Smooth muscle cell (in vitro differentiated cells): Measurements from ENCODE around the gene ELL3. TPM values are rescaled to one million over a fixed set of nuclear protein-coding genes. Genes with fewer than 3 reads are reported as not detected.
"Not testable (repeated sequence)": the region's sequence is repeated elsewhere in the genome, so short reads cannot be mapped to it uniquely, and the experiment has no call there.

ENCODE experiments used
- DNase-seq: peaks from one replicate; lab custom pipeline; 2025; ENCODE audit not compliant: unreplicated experiment; lab: John Stamatoyannopoulos, UW
- H2AFZ ChIP-seq: fragments of 200-600 bp; sonication (generic); 2 replicates; pipeline ENCODE4 v1.6.0; 2016; ENCODE audit warnings: antibody characterized with exemption, low read depth, mild to moderate bottlenecking
- H3F3A ChIP-seq: fragments of 200-600 bp; sonication (generic); 2 replicates; pipeline ENCODE4 v1.6.0; 2017; ENCODE audit warnings: antibody characterized with exemption, low read depth
- H3K27ac ChIP-seq: fragments of 200-600 bp; sonication (generic); 2 replicates; pipeline ENCODE4 v1.5.1; 2016; ENCODE audit warnings: low read depth, mild to moderate bottlenecking
- H3K27me3 ChIP-seq: fragments of 200-600 bp; sonication (generic); 2 replicates; pipeline ENCODE4 v1.6.1; 2016; ENCODE audit warnings: low read depth, mild to moderate bottlenecking
- H3K36me3 ChIP-seq: fragments of 200-600 bp; sonication (generic); 2 replicates; pipeline ENCODE4 v1.5.1; 2016; ENCODE audit warnings: low read depth
- H3K4me1 ChIP-seq: fragments of 200-600 bp; sonication (generic); 2 replicates; pipeline ENCODE4 v1.5.1; 2016; ENCODE audit warnings: low read depth
- H3K4me2 ChIP-seq: fragments of 200-600 bp; sonication (generic); 2 replicates; pipeline ENCODE4 v1.6.0; 2016; ENCODE audit warnings: mild to moderate bottlenecking
- H3K4me3 ChIP-seq: fragments of 200-600 bp; sonication (generic); 2 replicates; pipeline ENCODE4 v1.5.1; 2016; ENCODE audit warnings: mild to moderate bottlenecking
- H3K79me2 ChIP-seq: fragments of 200-600 bp; sonication (generic); 2 replicates; pipeline ENCODE4 v1.6.0; 2016; ENCODE audit warnings: low read depth, mild to moderate bottlenecking
- H3K9ac ChIP-seq: fragments of 200-600 bp; sonication (generic); 2 replicates; pipeline ENCODE4 v1.6.0; 2016; ENCODE audit warnings: low read depth
- H3K9me3 ChIP-seq: fragments of 200-600 bp; sonication (generic); replicated peaks from 2 replicates; pipeline ENCODE4 v1.5.1; 2016; ENCODE audit warnings: low read depth
- H4K20me1 ChIP-seq: fragments of 200-600 bp; sonication (generic); 2 replicates; pipeline ENCODE4 v1.6.0; 2016; ENCODE audit warnings: low read depth
- WGBS: methylation state at CpG from one replicate; pipeline ENCODE4 v1.1.7; 2016; ENCODE audit warnings: low lambda C conversion rate; 5-methylcytosine and 5-hydroxymethylcytosine counted together
- polyA plus RNA-seq: library from polyadenylated mRNA; unstranded; fragments of >200 nt; fragmentation: Nextera tagmentation; extraction: Ambion mirVana; gene quantifications from 2 replicates; pipeline ENCODE4 v1.2.1, GENCODE V29; 2016
- total RNA-seq: library from RNA; depleted of rRNA; stranded (reverse); fragments of >200 nt; gene quantifications from 2 replicates; pipeline ENCODE4 v1.2.3, GENCODE V29; 2014
- TF ChIP-seq, protein P1 (sequence below): fragments of 200-600 bp; sonication (generic); IDR thresholded peaks from 2 replicates; pipeline ENCODE4 v1.5.1; 2017; ENCODE audit warnings: borderline replicate concordance, mild to moderate bottlenecking, antibody characterized with exemption; ENCODE audit not compliant: insufficient read depth, poor library complexity, severe bottlenecking

ELL3 gene, protein sequence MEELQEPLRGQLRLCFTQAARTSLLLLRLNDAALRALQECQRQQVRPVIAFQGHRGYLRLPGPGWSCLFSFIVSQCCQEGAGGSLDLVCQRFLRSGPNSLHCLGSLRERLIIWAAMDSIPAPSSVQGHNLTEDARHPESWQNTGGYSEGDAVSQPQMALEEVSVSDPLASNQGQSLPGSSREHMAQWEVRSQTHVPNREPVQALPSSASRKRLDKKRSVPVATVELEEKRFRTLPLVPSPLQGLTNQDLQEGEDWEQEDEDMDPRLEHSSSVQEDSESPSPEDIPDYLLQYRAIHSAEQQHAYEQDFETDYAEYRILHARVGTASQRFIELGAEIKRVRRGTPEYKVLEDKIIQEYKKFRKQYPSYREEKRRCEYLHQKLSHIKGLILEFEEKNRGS
- total RNA-seq = 1.1 and 3.7 TPM in 2 replicates
- polyA plus RNA-seq = 0.25 and 3.2 TPM in 2 replicates

DNA sequence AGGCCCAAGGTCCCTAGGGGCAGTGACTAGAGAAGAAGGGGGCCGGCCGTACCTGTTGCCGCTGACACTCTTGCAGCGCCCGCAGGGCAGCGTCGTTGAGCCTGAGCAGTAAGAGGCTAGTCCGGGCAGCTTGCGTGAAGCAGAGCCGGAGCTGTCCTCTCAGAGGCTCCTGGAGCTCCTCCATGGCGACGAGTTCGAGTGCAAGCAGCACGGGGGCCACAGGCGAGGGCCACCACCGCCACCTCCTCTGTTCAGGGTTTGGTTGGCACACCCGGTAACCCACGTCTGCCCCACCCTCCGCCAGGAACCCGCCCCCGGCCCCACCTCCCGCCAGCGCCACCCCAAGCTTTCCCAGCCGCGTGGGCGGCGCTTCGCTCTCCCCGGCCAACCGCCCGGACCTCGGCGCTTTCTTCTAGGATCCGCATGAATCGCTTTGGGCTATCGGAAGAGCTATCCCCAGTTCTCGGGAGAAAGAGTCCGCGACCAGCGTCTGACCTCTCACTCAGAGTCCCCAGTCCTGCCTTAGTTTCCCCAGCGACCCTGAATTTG, at the start of gene ELL3:
TSS of gene ELL3 (minus strand) at position 249 of the 549 bp plus-strand sequence. CDS start at position 184, 65 bp downstream.
- peak within 1 kb of the TSS; percentile 18 for H3K9ac ChIP-seq
- WGBS = 2% methylated on average over 34 of the region's 41 CpGs
- TF ChIP-seq, protein P1, sequence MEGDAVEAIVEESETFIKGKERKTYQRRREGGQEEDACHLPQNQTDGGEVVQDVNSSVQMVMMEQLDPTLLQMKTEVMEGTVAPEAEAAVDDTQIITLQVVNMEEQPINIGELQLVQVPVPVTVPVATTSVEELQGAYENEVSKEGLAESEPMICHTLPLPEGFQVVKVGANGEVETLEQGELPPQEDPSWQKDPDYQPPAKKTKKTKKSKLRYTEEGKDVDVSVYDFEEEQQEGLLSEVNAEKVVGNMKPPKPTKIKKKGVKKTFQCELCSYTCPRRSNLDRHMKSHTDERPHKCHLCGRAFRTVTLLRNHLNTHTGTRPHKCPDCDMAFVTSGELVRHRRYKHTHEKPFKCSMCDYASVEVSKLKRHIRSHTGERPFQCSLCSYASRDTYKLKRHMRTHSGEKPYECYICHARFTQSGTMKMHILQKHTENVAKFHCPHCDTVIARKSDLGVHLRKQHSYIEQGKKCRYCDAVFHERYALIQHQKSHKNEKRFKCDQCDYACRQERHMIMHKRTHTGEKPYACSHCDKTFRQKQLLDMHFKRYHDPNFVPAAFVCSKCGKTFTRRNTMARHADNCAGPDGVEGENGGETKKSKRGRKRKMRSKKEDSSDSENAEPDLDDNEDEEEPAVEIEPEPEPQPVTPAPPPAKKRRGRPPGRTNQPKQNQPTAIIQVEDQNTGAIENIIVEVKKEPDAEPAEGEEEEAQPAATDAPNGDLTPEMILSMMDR = no peak

GRCh38 chr15:43826029-43826507, 49.3 kb upstream of the ELL3 start:
- H3K4me1 ChIP-seq = peaks cover 17% of the 10 kb centered on the region
- H2AFZ ChIP-seq = peak overlapping the region; percentile 88
- H3K4me3 ChIP-seq = peak overlapping the region; percentile 58
- H3F3A ChIP-seq = peaks cover 8% of the 10 kb centered on the region
- H3K27me3 ChIP-seq = no peaks in the 10 kb centered on the region
- 97% methylated on average over 11 of the region's 11 CpGs for WGBS
- DNase-seq = no peak
- TF ChIP-seq, protein P1 = no peak
- peak overlapping the region; percentile 43 for H3K9ac ChIP-seq
- H3K79me2 ChIP-seq = peaks cover 32% of the 10 kb centered on the region
- H3K27ac ChIP-seq = no peak overlapping the region
- H3K4me2 ChIP-seq = peak overlapping the region; percentile 83
- H3K36me3 ChIP-seq = no peaks in the 10 kb centered on the region
- H4K20me1 ChIP-seq = no peaks in the 10 kb centered on the region
- H3K9me3 ChIP-seq = no peaks in the 10 kb centered on the region

More for the DNA sequence above, at the start of gene ELL3:
- H3K4me3 ChIP-seq = peak within 1 kb of the TSS; percentile 67
- H3K4me1 ChIP-seq = peaks cover 4% of the 10 kb centered on the region
- H3K27me3 ChIP-seq = no peaks in the 10 kb centered on the region
- peaks cover 34% of the 10 kb centered on the region for H3F3A ChIP-seq
- H3K79me2 ChIP-seq = no peaks in the 10 kb centered on the region
- H3K36me3 ChIP-seq = peaks cover 7% of the 10 kb centered on the region
- peaks cover 15% of the 10 kb centered on the region for H4K20me1 ChIP-seq
- H3K4me2 ChIP-seq = peak within 1 kb of the TSS; percentile 88
- H3K27ac ChIP-seq = peak within 1 kb of the TSS; percentile 14
- DNase-seq = peak; percentile 55
- no peaks in the 10 kb centered on the region for H3K9me3 ChIP-seq
- peak within 1 kb of the TSS; percentile 61 for H2AFZ ChIP-seq

- not testable (repeated sequence) for DNase-seq, H4K20me1 ChIP-seq, H3K4me2 ChIP-seq, H3K36me3 ChIP-seq, H3K9ac ChIP-seq, H3K9me3 ChIP-seq, H3K27ac ChIP-seq, H3K4me3 ChIP-seq, H3F3A ChIP-seq, H2AFZ ChIP-seq, H3K27me3 ChIP-seq
- 94% methylated on average over 11 of the region's 11 CpGs for WGBS
- Histone ChIP-seq H3K79me2 (peaks cover 40% of the 10 kb centered on the region), H3K4me1 (peaks cover 17% of the 10 kb centered on the region)
These were observed 48.5 kb upstream of the ELL3 start for GRCh38 chr15:43825305-43825704.
